Keratinocyte (primary cell): ENCODE measurements around the gene NIN. TPM values are rescaled to one million over a fixed set of nuclear protein-coding genes. Genes with fewer than 3 reads are reported as not detected.
A peak's percentile ranks its signal among the peaks of the same experiment; 100 is the strongest.

Experiments
- DNase-seq: peaks from one replicate; pipeline ENCODE4 v3.0.0-alpha.2; 2011; ENCODE audit warnings: low read depth, missing footprints, low spot score
- FAIRE-seq: peaks from 2 replicates; lab custom pipeline; 2011; peaks lifted over from hg19 to GRCh38; lab: Jason Lieb, UNC
- H2AFZ ChIP-seq: 2 replicates; pipeline ENCODE4 v1.6.0; 2012; ENCODE audit warnings: low read length, control low read depth, inconsistent platforms; ENCODE audit not compliant: control insufficient read depth
- H3K27ac ChIP-seq: 2 replicates; pipeline ENCODE4 v1.5.1; 2011; ENCODE audit warnings: low read length; ENCODE audit not compliant: control insufficient read depth, insufficient read depth
- H3K27me3 ChIP-seq: 3 replicates; pipeline ENCODE4 v1.6.0; 2011; ENCODE audit warnings: low read length; ENCODE audit not compliant: control insufficient read depth, insufficient read depth; ENCODE audit errors: extremely low read depth
- H3K36me3 ChIP-seq, 2 experiments: 2 replicates in 1 of 2; 3 replicates in 1 of 2; pipeline ENCODE4 v1.5.1; 2011; ENCODE audit warnings: low read length in 2 of 2, mild to moderate bottlenecking in 1 of 2; ENCODE audit not compliant: control insufficient read depth in 2 of 2, insufficient read depth in 2 of 2; ENCODE audit errors: extremely low read depth in 1 of 2
- H3K4me1 ChIP-seq: 3 replicates; pipeline ENCODE4 v1.5.1; 2011; ENCODE audit warnings: low read length; ENCODE audit not compliant: control insufficient read depth, insufficient read depth; ENCODE audit errors: extremely low read depth
- H3K4me2 ChIP-seq: 3 replicates; pipeline ENCODE4 v1.6.0; 2011; ENCODE audit warnings: low read depth, low read length; ENCODE audit not compliant: control insufficient read depth, insufficient read depth; ENCODE audit errors: extremely low read depth
- H3K4me3 ChIP-seq, 3 experiments: fragments of 200-600 bp in 1 of 3; sonication (generic) in 1 of 3; 2 replicates in 2 of 3; 3 replicates in 1 of 3; pipeline ENCODE4 v1.5.1; 2011 to 2016; ENCODE audit warnings: low read length in 3 of 3, mild to moderate bottlenecking in 3 of 3, control low read depth in 2 of 3, inconsistent platforms in 1 of 3, low read depth in 1 of 3, mixed read lengths in 1 of 3, mixed run types in 1 of 3, moderate library complexity in 1 of 3; ENCODE audit not compliant: control insufficient read depth in 2 of 3, insufficient read depth in 2 of 3; ENCODE audit errors: extremely low read depth in 1 of 3
- H3K79me2 ChIP-seq: 2 replicates; pipeline ENCODE4 v1.6.0; 2012; ENCODE audit warnings: low read length; ENCODE audit not compliant: control insufficient read depth, insufficient read depth
- H3K9ac ChIP-seq: 3 replicates; pipeline ENCODE4 v1.6.0; 2011; ENCODE audit warnings: low read length; ENCODE audit not compliant: control insufficient read depth, insufficient read depth; ENCODE audit errors: extremely low read depth
- H3K9me1 ChIP-seq: 3 replicates; pipeline ENCODE4 v1.6.0; 2011; ENCODE audit warnings: low read length; ENCODE audit not compliant: control insufficient read depth, insufficient read depth; ENCODE audit errors: extremely low read depth
- H3K9me3 ChIP-seq: 2 replicates; pipeline ENCODE4 v1.5.1; 2012; ENCODE audit warnings: low read depth, low read length; ENCODE audit not compliant: control insufficient read depth
- H4K20me1 ChIP-seq: 3 replicates; pipeline ENCODE4 v1.6.0; 2011; ENCODE audit warnings: low read length; ENCODE audit not compliant: control insufficient read depth, insufficient read depth; ENCODE audit errors: extremely low read depth
- CTCF ChIP-seq, 3 experiments: IDR thresholded peaks in 1 of 3; conservative IDR thresholded peaks in 1 of 3; optimal IDR thresholded peaks in 1 of 3; 2 replicates in 2 of 3; 3 replicates in 1 of 3; pipeline versions ENCODE3 to v1.5.1; 2011; ENCODE audit warnings: low read length in 3 of 3, mild to moderate bottlenecking in 3 of 3, moderate library complexity in 2 of 3, control low read depth in 1 of 3, inconsistent platforms in 1 of 3; ENCODE audit not compliant: insufficient read depth in 2 of 3; ENCODE audit errors: extremely low read depth in 1 of 3
- EZH2 ChIP-seq: IDR thresholded peaks from one replicate; pipeline ENCODE4 v1.6.1; 2012; ENCODE audit warnings: inconsistent platforms, mild to moderate bottlenecking, low read length, moderate library complexity
- dilution Hi-C: fragments of 300-500 bp; cut with MboI; formaldehyde crosslinking; loops from one replicate; pipeline ENCODE4 v1.7.0; 2020; ENCODE audit warnings: low sequenced_read_pairs; ENCODE audit not compliant: extremely low pct_ligation_motif_present
- polyA plus RNA-seq, 5 experiments: library from polyadenylated mRNA; depleted of rRNA in 3 of 5; stranded (reverse) in 3 of 5; stranded (forward) in 1 of 5; unstranded in 1 of 5; fragments of >200 nt; gene quantifications; 1 replicate in 1 of 5; 2 replicates in 3 of 5; 3 replicates in 1 of 5; pipeline versions ENCODE4 v1.2.1 to v1.2.3, GENCODE V29; 2011 to 2012; ENCODE audit warnings: missing spikeins in 2 of 5, low read depth in 1 of 5, low replicate concordance in 1 of 5

The NIN gene
- polyA plus RNA-seq, 1 donor (not counting 4 experiments of a cell fraction or from before 2014, with no cell fraction given), result 15.2 TPM

- H3K9ac ChIP-seq, result no peak overlapping the region
- peaks cover 37% of the 10 kb centered on the region for H3K4me1 ChIP-seq
- TF ChIP-seq CTCF (optimal IDR thresholded peaks at IDR 0.05 in 1 of 3, IDR thresholded peaks at IDR 0.05 in 1 of 3, conservative IDR thresholded peaks at IDR 0.05 in 1 of 3; ENCODE audit: extremely low read depth in 1 of 3, insufficient read depth in 2 of 3, low read length in 3 of 3) (no peak), EZH2 (no peak)
- no peak overlapping the region for H3K4me3 ChIP-seq
- peak overlapping the region; percentile 52 for H3K27ac ChIP-seq
- no peaks in the 10 kb centered on the region for H3K9me3 ChIP-seq
- no peaks in the 10 kb centered on the region for H3K79me2 ChIP-seq
- H2AFZ ChIP-seq, result no peak overlapping the region
- no peaks in the 10 kb centered on the region for H4K20me1 ChIP-seq
- FAIRE-seq (peak; percentile 41), DNase-seq (no peak)
- peak overlapping the region; percentile 19 for H3K4me2 ChIP-seq
- no peaks in the 10 kb centered on the region for H3K9me1 ChIP-seq
- H3K27me3 ChIP-seq, result no peaks in the 10 kb centered on the region
- dilution Hi-C loops, result no loop called here
- H3K36me3 ChIP-seq, result peaks cover 0 to 13% of the 10 kb centered on the region in 2 experiments
These were observed 56.3 kb downstream of the NIN start for GRCh38 chr14:50774542-50775267.

DNA sequence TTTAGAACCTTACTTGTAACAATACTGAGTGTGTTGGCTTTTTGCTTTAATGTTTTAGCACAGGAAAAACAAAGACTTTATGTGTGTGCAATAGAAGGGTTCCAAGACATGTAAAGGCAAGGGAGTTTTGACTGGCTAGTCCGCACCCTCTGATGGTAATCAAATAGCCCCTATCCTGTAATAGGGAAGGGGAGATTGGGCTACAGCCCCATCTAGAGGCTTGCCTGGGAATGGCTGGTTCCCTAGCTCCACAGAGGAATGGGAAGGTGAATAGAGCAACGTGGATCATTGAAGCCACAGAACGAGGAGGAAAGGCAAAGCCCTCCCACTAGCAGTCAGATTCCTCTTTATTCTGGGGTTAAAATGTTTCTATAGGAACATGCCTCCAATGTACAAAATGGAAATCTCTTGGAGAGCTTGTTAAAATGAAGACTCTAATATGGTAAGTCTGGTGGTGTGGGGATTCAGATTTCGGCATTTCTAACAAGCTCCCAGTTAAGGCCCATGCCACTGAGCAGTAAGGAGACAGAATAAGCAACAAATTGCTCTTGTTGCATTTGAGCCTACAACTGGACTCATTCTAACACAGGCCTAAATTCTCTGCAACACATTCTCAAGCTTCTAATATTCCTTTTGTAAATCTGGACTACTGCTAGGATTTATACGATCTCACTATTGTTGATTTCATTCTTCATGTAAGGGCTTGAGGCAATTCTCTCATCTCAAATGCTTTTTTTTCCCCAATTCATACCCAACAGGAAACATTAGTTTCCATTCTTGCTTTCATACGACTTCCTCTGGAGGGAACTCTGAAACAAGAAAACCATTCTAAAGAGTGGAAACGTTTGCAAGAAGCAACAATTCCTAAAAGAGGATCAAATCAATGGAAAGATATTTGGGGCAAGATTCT lies 57.1 kb downstream of the NIN start:
- TF ChIP-seq CTCF (optimal IDR thresholded peaks at IDR 0.05 in 1 of 3, IDR thresholded peaks at IDR 0.05 in 1 of 3, conservative IDR thresholded peaks at IDR 0.05 in 1 of 3; ENCODE audit: extremely low read depth in 1 of 3, insufficient read depth in 2 of 3, low read length in 3 of 3), result peak; percentile 89 to 97 (median 93)
- no peak for TF ChIP-seq EZH2
- Histone ChIP-seq H3K27ac (no peak overlapping the region), H3K4me3 (no peak overlapping the region), H3K9me3 (no peaks in the 10 kb centered on the region), H3K27me3 (no peaks in the 10 kb centered on the region), H3K4me2 (no peak overlapping the region), H3K9ac (no peak overlapping the region), H3K36me3 (peaks cover 0 to 16% of the 10 kb centered on the region in 2 experiments), H3K79me2 (no peaks in the 10 kb centered on the region), H2AFZ (no peak overlapping the region), H4K20me1 (no peaks in the 10 kb centered on the region), H3K4me1 (peaks cover 35% of the 10 kb centered on the region), H3K9me1 (no peaks in the 10 kb centered on the region)
- dilution Hi-C loops, result no loop called here
- DNase-seq (peak; percentile 33), FAIRE-seq (peak; percentile 90)
